Stimulated activated CD8-positive, alpha-beta memory T cell treated with anti-CD3 and anti-CD28 coated beads, Interleukin-15, amount 100 ng/mL, for 24 hours (primary cell): Measurements from ENCODE around the gene RORC.

Experiments
- DNase-seq: peaks from one replicate; pipeline ENCODE4 v3.0.0-alpha.2; 2020; ENCODE audit warnings: low read depth

Gene RORC

DNA sequence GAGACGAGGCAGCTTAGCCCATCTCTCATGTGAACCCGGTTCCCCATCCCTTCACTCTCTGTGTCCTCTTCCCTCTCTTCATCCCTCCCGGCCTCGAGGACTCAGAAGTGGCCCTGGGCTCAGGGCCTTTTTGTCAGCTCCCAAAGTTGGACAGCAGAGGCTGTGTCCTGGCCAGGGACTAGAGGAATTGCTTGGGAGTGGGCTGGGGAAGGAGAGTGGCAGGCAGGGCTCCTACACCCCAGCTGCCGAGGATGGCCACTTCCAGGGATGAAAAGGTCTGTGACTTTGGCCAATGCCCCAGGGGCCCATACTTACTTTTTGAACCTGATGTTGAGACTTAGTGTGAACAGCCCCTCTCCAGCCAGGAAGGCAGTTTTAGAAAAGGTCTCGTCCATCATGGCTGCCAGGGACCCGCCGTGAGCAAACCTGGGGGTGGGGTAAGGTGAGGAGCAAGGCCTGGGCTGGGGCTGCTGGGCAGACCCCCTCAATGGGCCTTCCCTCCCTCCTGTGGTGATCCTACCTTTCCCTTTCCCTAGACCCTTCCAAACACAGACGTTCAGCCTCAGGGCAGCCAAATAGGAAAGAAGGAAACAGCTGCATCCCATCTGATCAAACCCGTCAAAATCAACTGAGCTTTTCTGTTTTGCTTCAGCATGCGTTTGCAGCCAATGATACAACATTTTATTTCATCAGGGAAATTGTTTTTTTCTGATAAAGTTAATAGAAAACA, 16.4 kb upstream of the RORC start:
- no peak for DNase-seq

DNA sequence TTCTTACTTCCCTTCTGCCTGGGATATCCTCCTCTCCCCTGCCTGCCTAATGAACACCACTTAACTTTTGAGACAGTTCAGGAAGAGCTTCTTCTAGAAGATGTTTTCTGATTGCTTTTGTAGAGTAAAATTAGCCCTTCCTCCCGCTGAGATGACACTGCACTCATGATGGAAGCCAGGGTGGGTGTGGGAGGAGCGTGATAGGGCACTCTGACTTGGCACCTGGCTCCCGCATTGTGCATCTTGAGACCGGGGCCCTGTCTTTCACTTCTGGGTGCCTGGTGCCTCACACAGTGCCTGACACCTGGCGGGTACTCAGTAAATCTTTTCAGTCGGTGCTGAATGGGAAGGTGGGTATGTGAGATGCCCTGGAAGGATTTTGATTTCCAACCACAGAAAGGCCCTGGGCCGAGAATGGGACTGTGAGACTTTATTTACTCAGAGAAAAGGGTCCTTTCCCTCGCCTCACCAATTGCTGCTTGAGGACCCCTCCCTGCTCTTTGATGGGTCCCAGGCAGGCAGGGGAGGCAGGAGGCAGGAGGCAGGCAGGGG, 15.2 kb upstream of the RORC start:
- DNase-seq = no peak

DNA sequence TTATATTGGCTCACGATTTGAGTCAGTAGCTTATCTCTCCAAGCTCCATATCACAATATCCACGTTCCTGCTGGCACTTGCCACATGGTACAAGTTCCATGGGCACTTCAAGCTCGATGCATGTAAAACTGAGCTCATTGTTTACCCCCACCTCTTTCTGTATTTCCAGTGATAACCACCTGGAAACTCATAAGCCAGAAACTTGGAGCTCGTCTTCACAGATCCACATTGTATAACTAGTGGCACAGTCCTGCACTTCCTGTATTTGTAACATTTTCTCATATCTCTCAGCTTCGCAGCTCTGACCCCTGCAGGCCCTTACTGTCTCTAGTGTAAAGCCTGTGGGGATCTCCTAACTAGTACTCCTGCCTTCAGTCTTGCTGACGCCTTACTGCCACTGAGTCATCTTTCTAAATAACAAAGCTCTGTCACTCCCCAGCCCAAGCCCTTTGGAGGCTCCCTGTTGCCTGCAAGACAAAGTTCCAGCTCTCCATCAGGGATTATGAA, 14.5 kb upstream of the RORC start:
- DNase-seq = no peak

DNA sequence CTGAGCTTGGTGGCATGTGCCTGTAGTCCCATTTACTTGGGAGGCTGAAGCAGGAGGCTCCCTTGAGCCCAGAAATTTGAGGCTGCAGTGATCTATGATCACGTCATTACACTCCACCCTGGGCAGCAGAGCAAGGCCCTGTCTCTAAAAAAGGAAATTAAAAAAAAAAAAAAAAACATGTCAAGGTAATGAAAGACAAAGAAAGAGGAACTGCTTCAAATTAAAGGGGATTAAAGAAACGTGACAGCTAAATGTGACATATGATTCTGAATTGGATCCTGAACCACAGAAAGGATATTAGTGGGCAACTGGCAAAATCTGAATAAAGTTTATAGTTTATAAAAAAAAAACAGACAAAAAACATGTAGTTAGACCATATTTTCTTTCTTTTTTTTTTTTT, 11.8 kb upstream of the RORC start:
- no peak for DNase-seq

DNA sequence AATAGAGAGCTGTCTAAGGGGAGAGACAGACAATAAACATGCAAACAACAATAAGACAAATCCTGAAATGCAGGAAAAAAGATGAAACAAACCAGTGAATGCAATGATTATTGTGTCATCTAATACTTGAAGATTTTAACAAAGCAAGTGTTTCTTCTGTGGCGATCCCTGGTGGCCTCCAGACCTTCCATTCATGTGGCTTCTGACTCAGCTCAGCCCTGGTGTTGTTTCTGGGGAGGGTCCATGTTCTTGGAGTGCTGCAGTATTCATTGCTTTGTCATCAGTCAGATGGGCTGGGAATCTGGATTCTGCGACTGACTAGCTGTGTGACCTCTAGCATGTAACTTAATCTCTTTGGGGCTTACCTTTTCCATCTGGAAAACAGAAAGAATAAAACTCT, 9.5 kb upstream of the RORC start:
- DNase-seq = no peak

DNA sequence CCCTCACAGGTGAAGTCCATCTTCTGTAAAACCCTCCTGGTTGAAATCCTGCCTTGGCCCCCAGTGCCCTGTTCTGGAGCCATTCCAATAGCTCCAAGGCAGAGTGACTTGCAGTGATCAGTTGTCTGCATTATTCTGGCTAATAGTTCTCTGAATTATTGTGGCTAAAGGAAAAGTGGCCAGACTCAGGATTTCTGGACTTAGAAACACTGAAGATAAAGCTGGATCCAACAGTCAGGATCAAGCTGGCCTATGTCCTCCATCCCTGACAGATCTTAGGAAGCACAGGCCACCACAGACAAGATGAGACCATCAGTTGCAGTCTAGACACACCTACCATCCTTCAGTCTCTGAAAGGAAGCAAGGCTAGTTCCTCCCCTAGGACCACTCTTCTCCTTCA, 8.8 kb upstream of the RORC start:
- DNase-seq = no peak

DNA sequence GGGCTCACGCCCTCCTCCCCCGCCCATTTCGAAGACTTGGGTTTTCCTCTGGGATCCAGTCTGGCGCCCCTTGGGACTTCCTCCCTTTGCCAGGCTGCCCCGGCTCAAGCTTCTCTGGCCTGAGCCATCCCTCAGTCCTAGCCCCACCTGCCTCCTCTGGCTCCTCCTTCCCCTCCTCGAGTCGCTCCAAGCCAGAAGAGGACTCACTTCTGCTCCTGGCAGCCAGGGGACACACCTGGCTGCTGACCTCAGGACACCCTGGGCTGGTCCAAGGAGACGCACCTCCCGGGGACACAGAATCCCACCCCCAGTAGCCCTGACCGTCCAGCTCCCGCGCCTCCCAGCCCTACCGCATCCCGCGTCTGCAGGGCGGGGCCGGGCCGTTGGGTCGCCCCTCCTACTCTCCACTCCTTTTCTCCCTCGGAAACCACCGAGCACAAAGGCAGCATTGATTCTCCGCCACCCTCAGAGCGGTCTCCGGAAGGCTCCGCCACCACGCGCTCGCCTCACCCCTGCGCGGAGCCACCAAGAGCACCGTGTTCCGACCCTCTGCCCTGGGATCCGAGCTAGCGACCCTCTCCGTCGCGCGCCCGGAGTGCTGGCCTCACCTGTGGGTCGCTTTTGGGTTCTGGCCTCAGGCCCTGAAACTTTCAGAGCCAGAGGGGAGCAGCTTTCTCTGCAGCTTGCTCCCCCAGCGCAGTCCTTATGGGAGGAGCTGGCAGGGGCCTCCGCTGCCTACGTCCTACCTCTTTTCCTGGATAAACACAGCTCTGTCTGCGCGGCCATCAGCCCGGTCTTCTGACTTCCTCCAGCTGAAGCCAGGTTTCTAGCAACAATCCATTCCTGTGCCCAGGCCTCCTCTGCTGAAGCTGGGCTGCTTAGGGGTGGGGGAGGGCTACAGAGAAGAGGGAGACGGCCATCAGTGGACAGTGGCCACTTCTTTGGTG, 8.1 kb upstream of the RORC start, which contains the start of gene C2CD4D:
Gene C2CD4D (minus strand): TSS at position 364 of the 947 bp plus-strand sequence. CDS start 831 bp downstream, outside the sequence.
- DNase-seq = no peak

DNA sequence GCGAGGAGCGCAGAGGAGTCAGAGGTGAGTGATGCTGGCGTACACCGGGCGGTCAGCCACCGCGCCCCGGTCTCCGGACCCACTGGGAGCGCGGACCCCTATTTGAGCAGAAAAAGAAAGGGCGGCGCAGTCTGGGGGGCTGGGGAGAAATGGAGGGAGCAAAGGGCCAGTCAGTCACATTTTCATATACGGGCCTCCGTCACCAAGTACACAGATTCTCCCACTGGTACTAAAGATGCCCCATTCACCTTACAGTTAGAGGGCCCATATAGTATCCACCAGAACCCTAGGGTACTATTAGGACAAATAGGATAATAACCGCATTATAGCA, 7.4 kb upstream of the RORC start:
- no peak for DNase-seq

DNA sequence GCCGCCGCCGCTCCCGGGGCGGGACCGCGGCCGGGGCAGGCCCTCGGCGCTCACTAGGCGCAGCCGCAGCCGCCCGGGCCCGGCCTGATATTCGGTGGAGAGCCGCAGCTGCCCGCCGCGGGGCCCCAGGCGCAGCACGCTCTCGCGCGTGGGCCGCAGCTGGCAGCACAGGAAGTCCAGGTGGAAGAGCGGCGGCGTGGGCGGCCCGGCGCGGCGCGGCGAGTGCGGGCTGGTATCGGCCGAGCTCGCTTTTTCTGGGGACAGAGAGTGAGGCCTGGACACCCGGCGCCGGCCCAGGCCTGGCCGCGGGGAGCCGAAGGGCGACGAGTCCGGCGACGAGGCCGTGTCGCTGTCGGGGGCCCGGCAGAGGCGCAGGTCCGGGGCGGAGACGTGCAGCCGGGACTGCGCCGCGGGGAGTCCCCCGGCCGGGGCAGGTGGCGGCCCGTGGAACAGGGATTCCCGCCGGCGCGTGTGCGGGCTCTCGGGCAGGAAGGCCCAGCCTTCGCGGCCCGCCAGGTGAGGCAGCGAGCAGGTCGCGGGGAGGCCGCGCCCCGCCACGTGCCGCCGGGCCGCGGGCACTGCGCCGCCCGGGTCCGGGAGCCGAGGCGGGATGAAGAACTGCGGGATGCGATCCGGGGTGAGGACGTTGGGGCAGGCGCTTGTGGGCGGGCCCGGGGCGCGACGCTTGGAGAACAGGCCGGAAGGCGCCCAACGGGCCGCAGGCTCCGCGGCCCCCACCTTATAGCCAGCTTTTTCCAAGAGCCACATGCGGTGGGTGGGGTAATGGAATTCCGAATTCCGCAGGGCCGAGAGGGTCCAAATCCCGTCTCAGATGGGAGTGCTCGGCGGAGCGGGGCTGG, 6.8 kb upstream of the RORC start:
- DNase-seq = no peak

DNA sequence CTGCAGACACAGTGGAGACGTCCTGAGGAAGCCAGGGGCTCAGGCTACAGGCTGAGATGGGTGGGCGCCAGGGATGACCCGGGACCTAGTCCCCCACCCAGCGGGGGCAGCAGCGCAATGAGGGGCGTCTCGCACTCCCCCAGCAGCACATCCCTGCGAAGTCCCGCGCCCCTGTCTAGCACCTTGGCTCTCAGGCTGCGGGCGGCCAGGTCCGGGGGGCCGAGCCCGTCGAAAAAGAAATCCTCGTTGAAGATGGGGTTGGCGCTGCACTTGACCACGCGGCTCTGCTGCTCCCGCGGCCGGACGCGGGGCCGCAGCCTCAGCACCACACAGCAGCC, 6.3 kb upstream of the RORC start:
- no peak for DNase-seq

DNA sequence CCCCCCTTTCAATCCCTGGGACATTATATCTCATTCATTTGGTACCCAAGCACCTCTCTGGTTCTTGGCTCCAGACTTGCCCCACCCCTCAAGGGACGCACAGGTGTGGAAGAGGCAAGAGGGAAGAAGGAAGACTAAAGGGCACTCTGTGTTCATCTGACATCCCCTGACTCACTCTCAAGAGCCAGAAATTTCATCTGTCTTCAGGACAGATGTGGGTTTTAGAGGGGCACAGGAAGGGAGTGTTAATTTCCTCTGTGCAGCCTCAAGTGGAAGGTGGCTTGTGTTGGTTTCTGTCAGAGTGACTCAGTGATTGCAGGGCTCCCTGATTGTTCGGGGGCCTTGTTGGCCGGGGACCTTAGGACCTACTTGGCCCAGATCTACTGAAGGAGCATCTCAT, 5.6 kb upstream of the RORC start:
- DNase-seq = no peak

DNA sequence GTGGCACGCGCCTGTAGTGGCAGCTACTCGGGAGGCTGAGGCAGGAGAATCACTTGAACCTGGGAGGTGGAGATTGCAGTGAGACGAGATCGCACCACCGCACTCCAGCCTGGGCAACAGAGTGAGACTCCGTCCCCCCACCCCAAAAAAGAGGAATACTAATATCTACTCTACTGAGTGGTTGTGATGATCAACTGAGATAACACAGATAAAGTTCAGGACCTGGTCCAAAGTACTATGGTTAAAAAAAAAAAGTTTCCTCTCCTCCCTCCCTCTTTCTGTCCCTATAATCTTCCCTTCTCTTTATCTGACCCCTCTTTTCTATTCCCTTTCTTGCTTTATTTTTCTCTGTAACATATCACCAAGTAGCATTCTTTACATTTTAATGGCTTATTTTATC, 4.0 kb upstream of the RORC start:
- no peak for DNase-seq

DNA sequence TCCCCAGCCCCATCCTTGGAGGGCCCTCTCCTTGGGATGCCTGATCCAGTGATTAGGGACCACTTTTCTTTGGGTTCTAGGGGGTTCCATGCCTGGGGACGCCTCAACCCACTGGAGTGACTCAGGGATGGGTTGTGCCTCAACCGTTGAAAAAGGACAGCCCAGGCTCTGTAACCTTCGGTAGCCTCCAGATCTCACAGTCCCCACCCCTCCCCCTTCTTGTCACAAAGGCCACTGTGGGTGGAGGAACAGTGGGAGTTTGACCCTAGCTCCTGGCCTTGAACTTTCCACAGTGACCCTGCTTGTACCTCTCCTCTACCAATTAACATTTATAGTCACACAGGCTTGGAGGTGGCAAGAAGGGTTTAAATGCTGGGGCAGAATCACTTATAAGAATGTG, 2.6 kb upstream of the RORC start:
- DNase-seq = no peak

DNA sequence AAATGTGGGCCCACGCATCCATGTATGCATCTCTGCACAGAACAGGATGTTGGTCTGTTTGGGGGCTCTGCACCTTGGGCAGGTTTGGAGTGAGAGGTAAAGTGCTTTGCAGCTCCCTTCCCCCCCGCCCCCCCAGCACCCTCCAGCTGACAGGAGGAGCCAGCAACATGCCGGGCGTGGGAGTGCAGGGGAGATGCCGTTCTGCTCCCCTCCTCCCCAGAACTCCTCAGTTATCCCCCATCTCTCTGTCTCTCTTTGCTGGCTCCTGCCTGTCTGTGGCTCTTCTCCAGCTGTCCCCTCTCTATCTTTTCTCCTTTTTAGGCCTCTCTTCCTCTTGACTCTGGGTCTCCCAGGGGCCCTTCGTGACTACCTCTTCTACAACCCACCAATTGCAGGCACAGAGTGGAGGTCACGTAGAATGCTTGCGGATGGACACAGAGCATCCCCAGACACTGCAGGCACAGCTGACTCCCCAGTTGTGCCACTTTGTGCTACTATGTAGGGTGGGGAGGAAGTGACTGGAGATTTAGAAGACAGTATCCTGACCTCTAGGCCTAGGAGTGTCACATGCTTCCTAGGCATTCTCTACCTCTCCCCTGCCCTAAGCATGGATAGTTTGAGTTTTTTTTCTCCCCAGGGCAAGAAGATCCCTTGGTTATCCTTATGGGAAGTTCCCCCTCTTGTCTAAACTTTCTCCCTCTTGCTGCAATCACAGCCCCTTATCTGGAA, 1.7 kb upstream of the RORC start:
- DNase-seq = no peak

DNA sequence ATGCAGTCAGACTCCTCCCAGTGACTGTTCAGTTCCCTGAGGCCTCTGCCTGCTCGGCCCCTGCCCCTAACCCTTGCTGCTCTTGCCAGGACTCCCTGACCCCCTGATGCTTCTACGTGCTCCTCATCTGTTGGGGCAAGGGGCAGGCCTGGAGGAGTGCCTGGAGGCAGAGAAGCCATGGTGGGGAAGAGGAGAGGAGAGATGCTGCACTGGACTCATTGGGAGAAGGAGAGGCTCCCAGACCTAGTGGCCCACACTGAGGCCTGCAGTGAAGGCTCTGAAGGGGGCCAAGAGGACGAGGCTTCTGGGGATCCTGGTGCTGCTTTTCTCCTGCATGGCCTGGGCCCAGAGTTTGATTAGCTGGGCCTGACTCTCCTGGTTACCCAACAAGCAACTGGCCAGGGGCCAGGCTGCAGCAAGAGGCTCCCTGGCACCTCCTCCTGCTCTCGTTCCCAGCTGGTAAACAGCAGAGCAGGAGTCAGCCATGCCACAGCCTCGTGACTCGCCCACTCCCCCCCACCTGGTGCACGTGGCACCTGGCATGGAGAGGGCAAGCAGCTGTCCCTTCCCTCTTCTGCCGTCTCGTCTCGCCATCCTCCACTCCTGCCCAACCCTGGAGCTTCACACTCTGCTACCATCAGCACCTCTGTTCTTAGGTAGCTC, 847 bp upstream of the RORC start:
- no peak for DNase-seq

DNA sequence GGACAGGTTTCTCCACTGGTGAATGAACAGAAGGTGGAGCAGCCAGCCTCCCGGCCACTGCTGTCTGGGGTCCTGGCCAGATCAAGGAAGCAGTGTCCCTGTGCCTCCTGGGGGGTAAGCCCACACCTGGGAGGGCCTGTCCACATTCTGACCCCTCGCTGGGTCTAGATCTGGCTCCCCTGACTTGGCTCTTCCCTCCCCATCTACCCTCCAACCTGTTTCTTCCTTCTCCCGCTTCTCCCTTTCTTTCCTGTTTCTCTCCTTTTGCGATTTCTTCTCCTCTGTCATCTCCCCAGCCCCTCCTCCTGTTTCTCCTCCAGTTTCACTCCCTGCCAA, 378 bp downstream of the RORC start:
- no peak for DNase-seq

DNA sequence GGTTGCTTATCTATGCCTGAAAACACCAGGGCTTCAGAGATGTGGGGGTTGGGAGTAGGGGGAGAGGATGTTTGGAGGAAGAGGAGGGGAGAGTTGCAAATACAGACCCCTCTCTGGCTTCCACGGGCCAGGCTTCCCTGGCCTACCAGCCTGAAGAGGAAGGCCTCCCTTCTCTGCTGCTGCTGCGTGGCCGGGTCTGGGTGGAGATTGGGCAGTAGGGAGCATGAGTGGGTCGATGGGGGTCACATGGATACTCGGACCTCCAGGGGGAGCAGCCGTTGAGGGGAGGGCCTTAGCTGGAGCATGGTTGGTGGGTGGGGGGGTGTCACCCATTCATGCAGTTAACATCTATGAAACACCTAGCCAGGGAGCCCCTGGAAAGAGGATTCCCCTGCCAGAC, 1.5 kb downstream of the RORC start:
- DNase-seq = no peak

DNA sequence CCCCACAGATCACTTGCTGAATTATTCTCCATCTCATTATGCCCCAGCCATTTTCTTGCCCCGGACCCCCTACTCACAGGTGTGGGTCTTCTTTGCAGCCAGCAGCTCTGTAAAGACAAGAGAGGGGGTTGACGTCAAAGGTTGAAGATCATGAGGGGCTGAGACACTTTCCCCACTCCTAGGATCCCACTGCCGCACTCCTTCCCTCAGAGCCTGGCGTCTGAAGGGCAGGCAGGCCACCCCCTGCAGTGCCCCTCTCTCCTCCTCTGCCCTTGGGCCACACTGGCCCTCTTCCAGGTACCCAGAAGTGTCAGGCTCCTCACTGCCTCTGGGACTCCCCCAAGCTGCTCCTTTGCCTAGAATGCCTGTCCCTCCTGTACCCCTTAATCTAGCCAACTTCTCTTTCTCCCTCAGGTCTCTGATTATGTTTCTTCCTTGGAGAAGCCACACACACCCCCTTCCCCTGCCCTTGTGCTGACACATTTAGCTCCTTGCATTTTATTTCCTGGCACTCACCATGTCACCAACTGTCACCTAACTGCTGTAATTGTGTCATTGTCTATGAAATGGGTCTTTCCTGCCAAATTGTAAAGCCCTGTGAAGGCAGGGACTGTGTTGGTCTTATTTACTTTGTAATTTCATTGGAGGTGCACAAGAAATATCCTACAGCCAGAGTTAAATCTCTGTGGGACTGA, 2.1 kb downstream of the RORC start:
- no peak for DNase-seq

DNA sequence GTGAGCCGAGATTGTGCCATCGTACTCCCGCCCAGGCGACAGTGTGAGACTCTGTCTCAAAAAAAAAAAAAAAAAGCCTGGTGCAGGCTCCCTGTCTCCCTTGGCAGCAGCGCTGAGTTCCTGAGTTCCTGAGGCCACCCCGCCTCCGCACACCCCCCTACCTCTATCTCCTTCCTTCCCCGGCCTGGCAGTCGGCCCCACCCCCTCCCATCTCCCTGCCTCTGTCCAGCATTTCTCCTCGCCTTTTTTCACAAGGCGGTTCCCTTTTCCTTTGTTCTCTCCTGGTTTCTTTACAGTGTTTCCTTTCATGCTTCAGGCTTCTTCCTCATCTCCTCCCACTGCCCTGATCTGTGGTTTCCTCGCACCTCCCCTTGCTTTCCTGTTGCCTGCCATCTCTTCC, 2.7 kb downstream of the RORC start:
- no peak for DNase-seq

DNA sequence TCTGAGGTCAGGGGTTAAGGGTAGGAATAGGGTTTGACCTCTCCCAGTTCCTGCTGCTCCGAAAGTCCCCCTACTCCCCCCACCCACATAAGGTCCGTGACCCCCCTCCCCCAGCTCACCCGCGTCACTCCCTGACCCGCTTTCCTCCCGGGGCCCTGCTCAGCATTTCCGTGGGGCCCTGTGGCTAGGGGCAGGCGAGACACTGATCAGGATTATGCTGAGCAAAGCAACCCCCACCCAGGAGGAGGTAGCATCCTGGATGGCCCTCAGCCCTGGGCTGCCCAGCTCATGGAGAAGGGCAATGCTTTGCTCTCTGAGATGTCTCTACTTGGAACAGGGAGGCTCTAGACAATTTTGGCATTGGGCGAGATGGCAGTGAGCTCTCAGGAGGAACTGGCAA, 3.7 kb downstream of the RORC start:
- no peak for DNase-seq
